ENCODE results near the gene TXLNG.

The TXLNG gene

DNA sequence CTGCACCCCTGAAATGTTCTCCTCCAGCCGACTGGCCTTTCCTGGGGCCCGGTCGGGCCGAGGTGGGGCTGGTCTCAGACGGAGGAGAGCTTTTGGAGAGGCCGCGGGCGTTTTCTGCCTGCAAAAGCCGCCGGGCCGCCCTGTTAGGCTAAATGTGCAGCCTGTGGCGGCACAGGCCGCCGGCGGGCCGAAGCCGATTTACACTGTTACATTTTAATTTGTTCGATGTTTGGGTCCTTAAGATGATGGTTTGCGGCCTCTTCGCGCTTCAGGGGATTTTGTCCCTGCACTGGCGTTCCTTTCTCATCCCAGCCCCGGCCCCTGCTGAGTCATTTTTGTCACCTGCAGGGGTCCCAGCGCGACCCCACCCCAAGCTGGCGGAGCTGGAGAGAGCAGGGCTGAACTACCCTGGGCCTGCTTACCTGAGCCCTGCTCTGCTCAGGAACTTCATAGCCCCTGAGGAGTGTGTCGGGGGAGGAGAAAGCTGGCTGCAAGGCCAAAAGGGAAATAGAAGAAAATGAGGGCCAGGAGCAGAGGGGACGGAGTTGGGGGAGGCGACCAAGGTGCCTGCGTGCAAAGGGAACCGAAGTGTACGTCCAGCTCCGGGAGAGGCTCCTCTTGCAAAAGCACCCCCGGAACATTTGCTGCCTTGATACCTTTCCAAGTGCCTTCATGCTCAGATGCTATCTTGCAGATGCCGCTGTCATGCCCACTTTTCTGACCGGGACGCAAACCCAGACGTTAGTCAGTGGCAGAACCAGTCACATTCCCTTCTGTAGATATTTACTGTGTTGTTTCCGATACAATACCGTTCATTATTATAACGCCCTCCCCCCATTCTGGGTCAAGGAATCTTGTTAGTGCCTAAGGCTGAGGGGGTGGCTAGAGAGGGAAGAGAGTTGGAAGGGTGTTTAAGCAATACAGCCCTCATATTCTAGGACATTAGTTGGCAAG lies 84.9 kb downstream of the TXLNG start:
- no peaks in the 10 kb centered on the region for H3K36me3 ChIP-seq (ENCODE audit: control insufficient read depth, insufficient read depth, low read length)
- H3K4me3 ChIP-seq (ENCODE audit: low read length) = peak overlapping the region; percentile 76
- peaks cover 4% of the 10 kb centered on the region for H3K27me3 ChIP-seq (ENCODE audit: control insufficient read depth, insufficient read depth, low read length)
- peak overlapping the region; percentile 81 for H3K27ac ChIP-seq (ENCODE audit: low read depth, low read length)
- H3K9ac ChIP-seq (ENCODE audit: low read length) = peak overlapping the region; percentile 43
- peaks cover 17% of the 10 kb centered on the region for H3K4me1 ChIP-seq (ENCODE audit: control insufficient read depth, insufficient read depth, low read length)

DNA sequence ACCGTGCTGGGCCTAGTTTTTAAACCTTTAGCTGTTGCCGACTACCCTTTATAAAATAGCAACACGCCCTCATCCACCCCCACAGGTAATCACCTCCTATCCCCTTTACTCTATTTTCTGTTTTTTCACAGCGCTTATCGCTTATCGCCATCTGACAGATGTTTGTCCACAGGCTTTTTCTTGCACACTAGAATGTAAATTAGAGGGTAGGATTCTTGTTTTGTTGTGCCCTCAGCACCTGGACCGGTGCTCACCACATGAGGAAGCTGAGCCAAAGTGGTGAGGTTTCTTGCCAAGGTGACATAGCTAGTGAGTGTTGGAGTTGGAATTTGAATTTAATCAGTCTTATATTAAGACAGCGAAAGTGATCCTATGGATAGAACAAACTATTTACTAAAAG lies 86.8 kb downstream of the TXLNG start:
- H3K27me3 ChIP-seq (ENCODE audit: control insufficient read depth, insufficient read depth, low read length) = peaks cover 4% of the 10 kb centered on the region

DNA sequence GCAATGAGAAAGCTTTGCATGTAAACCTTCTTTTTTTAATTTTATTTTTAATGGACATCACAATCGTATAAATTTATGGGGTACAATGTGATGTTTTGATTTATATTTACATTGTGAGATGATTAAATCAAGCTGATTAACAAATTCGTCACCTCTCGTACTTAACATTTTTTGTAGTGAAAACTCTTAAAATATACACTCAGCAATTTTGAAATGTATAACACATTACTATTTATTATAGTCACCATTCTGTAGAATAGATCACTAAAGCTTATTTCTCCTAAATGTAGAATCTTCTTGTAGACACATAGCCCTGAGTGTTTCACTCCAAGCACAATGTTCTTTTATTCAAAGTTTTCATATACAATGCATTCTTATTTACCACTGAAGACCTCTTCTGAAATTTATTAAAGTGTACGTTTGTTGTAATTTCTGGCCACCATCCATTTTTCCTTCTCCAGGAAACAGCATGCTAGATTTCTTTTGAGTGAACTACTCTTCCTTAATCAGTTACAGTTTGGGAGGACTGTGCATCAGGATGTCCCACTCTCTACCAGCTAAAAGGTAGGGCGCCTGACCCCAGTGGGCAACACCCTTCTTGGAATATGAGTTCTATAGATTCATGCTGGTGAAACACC lies 88.3 kb downstream of the TXLNG start:
- Histone ChIP-seq H3K9ac (ENCODE audit: low read length) (no peak overlapping the region), H3K4me3 (ENCODE audit: low read length) (no peak overlapping the region), H3K36me3 (ENCODE audit: control insufficient read depth, insufficient read depth, low read length) (no peaks in the 10 kb centered on the region), H3K27ac (ENCODE audit: low read depth, low read length) (no peak overlapping the region), H3K4me1 (ENCODE audit: control insufficient read depth, insufficient read depth, low read length) (peaks cover 7% of the 10 kb centered on the region), H3K27me3 (ENCODE audit: control insufficient read depth, insufficient read depth, low read length) (peaks cover 4% of the 10 kb centered on the region)

More for the DNA sequence above, 86.8 kb downstream of the TXLNG start:
- Histone ChIP-seq H3K27ac (ENCODE audit: low read depth, low read length) (no peak overlapping the region), H3K4me3 (ENCODE audit: low read length) (no peak overlapping the region), H3K4me1 (ENCODE audit: control insufficient read depth, insufficient read depth, low read length) (peaks cover 12% of the 10 kb centered on the region), H3K36me3 (ENCODE audit: control insufficient read depth, insufficient read depth, low read length) (no peaks in the 10 kb centered on the region), H3K9ac (ENCODE audit: low read length) (no peak overlapping the region)

DNA sequence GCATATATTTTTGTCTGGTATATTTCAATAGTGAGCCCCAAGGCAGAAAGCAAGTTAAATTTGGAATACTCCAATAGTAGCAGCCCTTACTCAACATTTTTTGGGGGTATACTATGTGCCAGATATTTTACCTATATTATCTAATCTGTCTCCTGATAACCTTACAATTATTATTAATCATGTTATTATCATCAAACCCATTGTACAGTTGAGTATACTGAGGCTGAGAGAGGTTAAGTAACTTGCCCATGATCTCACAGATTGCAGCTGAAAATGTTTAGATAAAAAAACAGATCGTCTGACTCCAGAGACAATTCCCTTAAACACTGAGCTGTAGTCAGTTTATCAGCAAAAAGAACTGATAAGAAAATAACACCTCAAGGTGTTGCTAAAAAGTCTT lies 90.4 kb downstream of the TXLNG start:
- H3K27me3 ChIP-seq (ENCODE audit: control insufficient read depth, insufficient read depth, low read length) = peaks cover 2% of the 10 kb centered on the region
- no peak overlapping the region for H3K9ac ChIP-seq (ENCODE audit: low read length)
- H3K4me1 ChIP-seq (ENCODE audit: control insufficient read depth, insufficient read depth, low read length) = peaks cover 3% of the 10 kb centered on the region
- no peak overlapping the region for H3K4me3 ChIP-seq (ENCODE audit: low read length)
- H3K27ac ChIP-seq (ENCODE audit: low read depth, low read length) = no peak overlapping the region
- H3K36me3 ChIP-seq (ENCODE audit: control insufficient read depth, insufficient read depth, low read length) = no peaks in the 10 kb centered on the region

DNA sequence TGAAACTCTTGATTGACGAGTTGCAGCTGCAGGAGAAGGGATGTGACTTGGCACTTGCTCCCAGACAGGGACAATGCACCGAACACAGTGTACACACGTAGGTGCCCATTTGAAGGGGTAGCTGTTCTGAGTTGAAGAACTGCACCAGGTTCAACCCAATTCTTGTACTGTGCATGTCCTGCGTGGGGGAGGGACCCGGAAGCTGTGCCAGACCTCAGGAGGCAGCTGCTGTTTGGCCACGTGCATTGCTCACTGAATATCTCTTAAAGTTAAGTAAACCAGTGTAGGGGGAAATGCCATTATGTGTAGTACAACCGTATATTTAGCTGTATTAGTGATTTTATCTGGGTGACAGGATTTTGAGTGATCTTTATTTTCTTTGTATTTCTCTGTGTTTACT lies 95.9 kb downstream of the TXLNG start:
- Histone ChIP-seq H3K36me3 (ENCODE audit: control insufficient read depth, insufficient read depth, low read length) (no peaks in the 10 kb centered on the region), H3K27ac (ENCODE audit: low read depth, low read length) (no peak overlapping the region), H3K4me1 (ENCODE audit: control insufficient read depth, insufficient read depth, low read length) (no peaks in the 10 kb centered on the region), H3K27me3 (ENCODE audit: control insufficient read depth, insufficient read depth, low read length) (no peaks in the 10 kb centered on the region), H3K9ac (ENCODE audit: low read length) (no peak overlapping the region), H3K4me3 (ENCODE audit: low read length) (peak overlapping the region; percentile 44)

DNA sequence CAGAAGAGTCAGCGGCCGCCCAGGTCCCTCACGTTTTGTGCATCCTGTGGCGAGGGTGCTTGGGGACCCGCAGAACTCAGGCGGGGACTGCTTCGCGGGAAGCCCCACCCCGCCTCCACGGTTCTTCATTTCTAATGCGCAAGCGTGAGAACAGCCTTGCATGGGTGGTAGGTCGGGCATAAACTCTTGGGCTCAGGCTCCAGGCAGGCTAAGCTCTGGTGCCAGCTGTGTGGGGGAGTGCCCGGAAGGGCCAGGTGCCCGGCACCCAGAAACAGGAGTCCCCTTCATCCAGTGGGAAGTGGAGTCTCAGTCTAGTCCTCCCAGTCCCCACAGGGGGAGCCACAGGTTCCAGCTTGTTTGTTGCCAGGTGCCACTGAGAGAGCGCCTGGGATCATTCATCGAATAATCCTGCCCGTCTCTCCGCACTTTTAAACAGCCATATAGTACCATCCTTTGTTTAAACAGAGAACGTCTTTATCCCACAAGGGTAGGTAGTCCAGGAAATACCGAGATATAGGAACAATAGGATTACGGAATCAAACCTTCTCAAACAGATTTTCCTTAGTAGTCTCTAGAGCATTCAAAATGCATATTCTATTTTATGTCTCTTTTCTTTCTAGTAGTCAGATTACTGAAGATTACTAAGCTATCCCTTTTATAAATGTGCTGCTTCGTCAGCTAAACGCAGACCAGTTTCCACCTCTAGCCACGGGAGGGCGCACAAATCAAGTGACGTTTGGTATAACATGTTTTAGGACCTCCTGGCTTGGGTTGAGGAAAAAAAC lies 96.6 kb downstream of the TXLNG start:
- peak overlapping the region; percentile 33 for H3K27ac ChIP-seq (ENCODE audit: low read depth, low read length)
- H3K4me1 ChIP-seq (ENCODE audit: control insufficient read depth, insufficient read depth, low read length) = no peaks in the 10 kb centered on the region
- no peaks in the 10 kb centered on the region for H3K27me3 ChIP-seq (ENCODE audit: control insufficient read depth, insufficient read depth, low read length)
- no peaks in the 10 kb centered on the region for H3K36me3 ChIP-seq (ENCODE audit: control insufficient read depth, insufficient read depth, low read length)
- peak overlapping the region; percentile 48 for H3K4me3 ChIP-seq (ENCODE audit: low read length)
- H3K9ac ChIP-seq (ENCODE audit: low read length) = peak overlapping the region; percentile 26

DNA sequence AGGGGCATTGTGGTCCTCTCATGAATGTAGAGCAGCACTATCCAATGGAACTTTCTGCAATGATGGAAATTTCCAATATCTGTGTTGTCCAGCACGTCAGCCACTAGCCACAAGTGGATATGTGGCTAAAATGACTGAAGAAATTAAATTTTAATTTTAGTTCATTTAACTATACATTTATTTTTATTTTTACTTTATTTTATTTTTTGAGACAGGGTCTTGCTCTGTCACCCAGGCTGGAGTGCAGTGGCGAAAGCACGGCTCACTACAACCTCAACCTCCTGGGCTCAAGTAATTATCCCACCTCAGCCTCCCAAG lies 97.2 kb downstream of the TXLNG start:
- no peak overlapping the region for H3K27ac ChIP-seq (ENCODE audit: low read depth, low read length)
- no peak overlapping the region for H3K9ac ChIP-seq (ENCODE audit: low read length)
- no peaks in the 10 kb centered on the region for H3K4me1 ChIP-seq (ENCODE audit: control insufficient read depth, insufficient read depth, low read length)
- no peaks in the 10 kb centered on the region for H3K36me3 ChIP-seq (ENCODE audit: control insufficient read depth, insufficient read depth, low read length)
- H3K27me3 ChIP-seq (ENCODE audit: control insufficient read depth, insufficient read depth, low read length) = no peaks in the 10 kb centered on the region
- H3K4me3 ChIP-seq (ENCODE audit: low read length) = no peak overlapping the region

DNA sequence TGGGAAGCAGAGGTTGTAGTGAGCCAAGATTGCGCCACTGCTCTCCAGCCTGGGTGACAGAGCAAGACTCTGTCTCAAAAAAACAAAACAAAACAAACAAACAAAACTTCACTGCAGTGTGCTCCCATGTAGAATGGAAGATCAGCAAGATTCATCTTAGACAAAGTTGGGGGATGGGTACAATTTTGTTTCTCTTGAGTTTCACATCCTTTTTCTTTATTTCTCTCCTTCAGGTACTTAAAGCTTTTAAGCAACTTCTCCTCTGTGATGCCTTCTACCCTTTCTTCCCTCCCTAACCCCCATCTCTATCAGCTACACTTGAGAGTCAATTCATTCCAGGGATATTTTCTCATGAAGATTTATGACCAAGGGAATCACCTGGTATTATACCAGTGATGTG lies 99.4 kb downstream of the TXLNG start:
- H3K4me1 ChIP-seq (ENCODE audit: control insufficient read depth, insufficient read depth, low read length) = no peaks in the 10 kb centered on the region
- H3K27me3 ChIP-seq (ENCODE audit: control insufficient read depth, insufficient read depth, low read length) = no peaks in the 10 kb centered on the region
- H3K36me3 ChIP-seq (ENCODE audit: control insufficient read depth, insufficient read depth, low read length) = no peaks in the 10 kb centered on the region

DNA sequence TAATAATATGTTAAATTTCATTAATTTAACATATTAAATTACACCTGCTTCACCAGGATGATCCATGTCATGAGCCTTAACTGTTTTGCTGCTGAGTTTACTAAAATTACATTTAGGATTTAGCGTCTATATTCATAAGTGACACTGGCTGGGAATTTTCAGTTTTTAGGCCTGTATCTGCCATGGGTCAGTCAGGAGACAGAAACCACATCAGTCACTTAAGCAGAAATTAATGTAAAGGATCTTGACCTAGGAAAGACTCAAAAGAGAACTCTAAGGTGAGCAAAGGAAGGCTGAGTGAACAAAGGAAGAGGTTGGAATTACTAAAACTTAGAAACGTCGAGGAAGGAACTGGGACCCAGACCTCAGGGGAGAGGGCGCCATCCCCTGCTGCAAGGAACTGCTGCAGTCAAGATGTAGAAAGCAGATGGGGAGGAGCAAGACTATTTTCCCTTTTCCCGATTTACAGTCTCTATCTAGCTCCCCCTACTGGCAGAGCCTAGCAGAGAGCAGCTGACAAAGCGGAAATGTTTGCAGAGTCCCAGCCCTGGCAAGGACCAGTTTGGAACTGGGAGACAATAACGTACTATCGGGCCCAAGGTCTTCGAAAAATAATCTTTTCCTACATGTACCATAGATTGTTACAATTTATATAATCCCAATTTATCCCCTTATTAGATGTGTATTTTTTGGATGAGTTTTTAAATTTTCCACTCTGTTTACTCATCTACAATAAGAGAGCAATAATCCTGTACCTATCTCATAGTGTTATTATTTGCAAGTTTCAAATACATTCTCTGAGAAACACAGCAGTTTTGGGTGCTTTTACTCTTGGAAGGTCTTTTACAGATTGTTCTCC lies 106.5 kb downstream of the TXLNG start:
- no peak overlapping the region for H3K4me3 ChIP-seq (ENCODE audit: low read length)
- no peaks in the 10 kb centered on the region for H3K4me1 ChIP-seq (ENCODE audit: control insufficient read depth, insufficient read depth, low read length)
- no peak overlapping the region for H3K9ac ChIP-seq (ENCODE audit: low read length)
- no peak overlapping the region for H3K27ac ChIP-seq (ENCODE audit: low read depth, low read length)
- H3K36me3 ChIP-seq (ENCODE audit: control insufficient read depth, insufficient read depth, low read length) = no peaks in the 10 kb centered on the region
- H3K27me3 ChIP-seq (ENCODE audit: control insufficient read depth, insufficient read depth, low read length) = peaks cover 4% of the 10 kb centered on the region

More for the DNA sequence above, 99.4 kb downstream of the TXLNG start:
- Histone ChIP-seq H3K9ac (ENCODE audit: low read length) (no peak overlapping the region), H3K4me3 (ENCODE audit: low read length) (no peak overlapping the region), H3K27ac (ENCODE audit: low read depth, low read length) (no peak overlapping the region)
